ENCODE measurements around the gene ALOX12.

GRCh38 chr17:7047566-7047965 lies 51.7 kb downstream of the ALOX12 start:
- TF ChIP-seq, protein P1, sequence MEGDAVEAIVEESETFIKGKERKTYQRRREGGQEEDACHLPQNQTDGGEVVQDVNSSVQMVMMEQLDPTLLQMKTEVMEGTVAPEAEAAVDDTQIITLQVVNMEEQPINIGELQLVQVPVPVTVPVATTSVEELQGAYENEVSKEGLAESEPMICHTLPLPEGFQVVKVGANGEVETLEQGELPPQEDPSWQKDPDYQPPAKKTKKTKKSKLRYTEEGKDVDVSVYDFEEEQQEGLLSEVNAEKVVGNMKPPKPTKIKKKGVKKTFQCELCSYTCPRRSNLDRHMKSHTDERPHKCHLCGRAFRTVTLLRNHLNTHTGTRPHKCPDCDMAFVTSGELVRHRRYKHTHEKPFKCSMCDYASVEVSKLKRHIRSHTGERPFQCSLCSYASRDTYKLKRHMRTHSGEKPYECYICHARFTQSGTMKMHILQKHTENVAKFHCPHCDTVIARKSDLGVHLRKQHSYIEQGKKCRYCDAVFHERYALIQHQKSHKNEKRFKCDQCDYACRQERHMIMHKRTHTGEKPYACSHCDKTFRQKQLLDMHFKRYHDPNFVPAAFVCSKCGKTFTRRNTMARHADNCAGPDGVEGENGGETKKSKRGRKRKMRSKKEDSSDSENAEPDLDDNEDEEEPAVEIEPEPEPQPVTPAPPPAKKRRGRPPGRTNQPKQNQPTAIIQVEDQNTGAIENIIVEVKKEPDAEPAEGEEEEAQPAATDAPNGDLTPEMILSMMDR (optimal IDR thresholded peaks at IDR 0.05 in 1 of 3, IDR thresholded peaks at IDR 0.05 in 1 of 3, conservative IDR thresholded peaks at IDR 0.05 in 1 of 3; ENCODE audit: extremely low read depth in 1 of 3, insufficient read depth in 2 of 3, low read length in 3 of 3), result no peak
- TF ChIP-seq EZH2 (IDR thresholded peaks at IDR 0.05; ENCODE audit: low read length), result no peak

Data from keratinocyte (primary cell).